HG02678 (cell line): Measurements from ENCODE around the gene OSTC.

Experiments
- ATAC-seq: cut with Tn5 transposase; IDR thresholded peaks from one replicate; pipeline ENCODE4 v1.9.1; 2021; ENCODE audit warnings: mild to moderate bottlenecking, moderate library complexity; ENCODE audit not compliant: unreplicated experiment

Gene OSTC

DNA sequence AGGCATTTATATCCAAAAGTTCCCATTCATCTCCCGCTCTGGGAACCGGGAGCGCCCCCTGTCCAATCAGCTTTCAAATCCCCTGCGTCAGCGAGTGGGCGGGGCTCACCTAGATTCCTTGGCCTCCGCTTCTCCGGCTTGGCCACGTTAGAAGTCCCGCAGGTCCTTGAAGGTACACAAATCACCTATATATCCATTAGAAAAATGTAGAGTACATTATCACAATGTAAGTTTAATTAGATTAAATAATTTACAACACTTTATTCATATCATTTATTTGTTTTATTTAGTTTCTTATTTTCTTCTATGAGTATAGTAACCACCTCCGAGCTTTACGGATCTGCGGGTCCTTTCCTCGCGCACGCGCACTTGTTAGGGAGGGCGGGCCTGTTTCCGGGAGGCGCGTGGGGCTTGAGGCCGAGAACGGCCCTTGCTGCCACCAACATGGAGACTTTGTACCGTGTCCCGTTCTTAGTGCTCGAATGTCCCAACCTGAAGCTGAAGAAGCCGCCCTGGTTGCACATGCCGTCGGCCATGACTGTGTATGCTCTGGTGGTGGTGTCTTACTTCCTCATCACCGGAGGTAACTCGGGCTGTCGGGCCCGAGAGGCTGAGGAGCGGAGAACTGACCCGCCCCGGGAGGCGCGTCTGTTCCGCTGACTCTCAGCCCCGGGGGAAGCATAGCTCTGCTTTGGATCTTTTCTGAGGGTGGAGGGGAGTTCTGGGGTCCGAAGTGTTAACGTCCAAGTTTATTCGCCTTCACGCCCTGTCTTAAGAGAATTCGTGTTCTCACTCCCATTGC lies at the start of gene OSTC:
Gene OSTC, plus strand, starts transcription at position 388 of the 802 bp plus-strand sequence. Its CDS starts 57 bp downstream, at position 445.
- ATAC-seq = peak; percentile 94

DNA sequence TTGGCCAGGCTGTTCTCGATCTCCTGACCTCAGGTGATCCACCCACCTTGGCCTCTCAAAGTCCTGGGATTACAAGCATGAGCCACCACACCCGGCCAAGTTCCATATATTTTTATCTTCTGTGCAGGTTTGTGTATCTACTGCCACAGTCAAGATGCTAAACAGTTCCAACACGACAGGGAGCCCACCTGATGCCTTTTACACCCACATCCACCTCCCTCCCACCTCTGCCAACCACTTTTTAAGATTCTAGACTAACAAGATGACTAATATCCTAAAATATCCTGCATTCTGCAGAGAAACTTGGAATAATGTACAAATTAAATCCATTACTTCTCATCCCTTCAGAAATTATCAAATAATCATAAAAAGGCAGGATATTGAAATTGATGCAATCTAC lies 49.3 kb upstream of the OSTC start:
- ATAC-seq = no peak

DNA sequence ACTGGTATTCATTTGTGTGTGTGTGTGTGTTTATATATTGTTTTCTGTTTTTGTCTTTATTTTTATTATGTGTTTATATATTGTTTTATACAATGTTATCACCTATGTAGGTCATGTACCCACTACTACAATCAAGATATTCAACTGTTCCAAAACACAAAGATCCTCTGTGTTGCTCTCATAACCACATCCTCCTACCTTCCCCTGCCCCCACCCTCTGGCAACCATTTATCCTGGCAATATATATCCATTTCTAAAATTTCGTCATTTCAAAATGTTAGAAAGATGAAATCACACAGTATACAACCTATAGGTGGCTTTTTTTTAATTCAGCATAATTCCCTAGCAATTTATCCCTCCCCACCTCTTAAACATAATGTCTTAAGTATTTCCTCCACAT lies 48.9 kb upstream of the OSTC start:
- no peak for ATAC-seq

DNA sequence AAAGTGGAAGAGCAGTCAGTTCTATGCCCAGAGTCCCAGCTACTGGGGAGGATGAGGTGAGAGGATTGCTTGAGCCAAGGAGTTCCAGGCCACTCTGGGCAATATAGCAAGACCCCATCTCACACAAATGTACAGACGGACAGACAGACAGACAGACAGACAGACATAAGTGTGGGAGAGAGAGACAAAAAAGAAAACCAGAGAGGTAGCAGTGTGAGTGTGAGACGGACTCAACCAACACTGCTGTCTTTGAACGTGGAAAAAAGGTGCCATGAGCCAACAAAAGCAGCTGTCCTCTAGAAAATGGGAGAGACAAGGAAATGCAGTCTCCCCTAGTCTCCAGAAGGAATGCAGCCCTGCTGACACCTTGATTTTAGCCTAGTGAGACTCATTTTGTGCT lies 48.2 kb upstream of the OSTC start:
- ATAC-seq = no peak

DNA sequence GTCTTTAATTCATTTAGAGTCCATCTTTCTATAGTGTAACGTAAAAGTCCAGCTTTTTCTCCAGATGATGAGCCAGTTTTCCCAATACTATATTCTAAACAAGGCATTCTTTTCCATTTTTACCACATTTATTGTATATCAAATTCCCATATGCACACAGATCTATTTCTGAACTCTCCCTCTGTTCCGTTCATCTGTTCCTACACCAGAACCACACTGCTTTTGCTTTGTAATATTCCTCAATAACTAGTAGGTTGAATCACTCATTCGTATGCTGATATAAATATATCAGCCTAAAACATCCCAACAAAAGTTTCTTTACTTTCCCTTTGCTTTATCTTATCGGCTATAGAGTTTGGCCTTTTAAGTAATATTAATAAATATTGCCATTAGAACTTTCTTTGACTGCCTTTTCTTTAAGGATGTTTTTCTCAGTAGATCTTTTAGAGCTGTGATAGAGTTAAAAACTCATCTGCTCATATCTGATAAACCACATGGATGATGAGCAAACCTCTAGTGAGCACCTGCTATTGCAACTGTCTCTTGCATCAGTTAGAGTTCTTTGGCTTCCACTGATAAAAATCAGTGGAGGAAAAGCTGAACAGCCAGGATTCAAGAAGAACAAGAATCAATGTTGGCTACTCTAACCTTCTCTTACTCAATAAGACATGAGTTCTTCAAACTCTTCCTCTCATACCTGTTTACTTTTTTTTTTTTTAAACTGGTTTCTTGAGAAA lies 43.2 kb upstream of the OSTC start:
- ATAC-seq = no peak

DNA sequence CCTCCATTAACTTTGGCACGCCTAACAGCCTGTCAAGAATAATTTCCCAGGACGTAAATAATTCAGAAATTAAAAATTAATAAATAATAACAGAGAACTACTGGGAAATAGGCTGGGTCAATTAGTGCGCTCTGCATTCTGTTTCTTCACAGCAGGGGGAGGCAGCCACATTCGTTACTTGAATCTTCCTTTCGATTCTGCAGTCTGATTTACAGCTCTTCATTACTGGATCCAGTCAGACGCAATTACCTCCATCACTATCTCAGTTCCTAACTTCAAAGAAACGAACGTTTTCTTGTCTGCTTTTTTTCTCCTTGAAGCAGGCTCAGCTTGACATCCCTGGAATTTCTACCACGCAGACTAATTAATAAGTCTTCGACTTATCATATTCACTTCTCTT lies 39.0 kb upstream of the OSTC start:
- ATAC-seq = no peak

DNA sequence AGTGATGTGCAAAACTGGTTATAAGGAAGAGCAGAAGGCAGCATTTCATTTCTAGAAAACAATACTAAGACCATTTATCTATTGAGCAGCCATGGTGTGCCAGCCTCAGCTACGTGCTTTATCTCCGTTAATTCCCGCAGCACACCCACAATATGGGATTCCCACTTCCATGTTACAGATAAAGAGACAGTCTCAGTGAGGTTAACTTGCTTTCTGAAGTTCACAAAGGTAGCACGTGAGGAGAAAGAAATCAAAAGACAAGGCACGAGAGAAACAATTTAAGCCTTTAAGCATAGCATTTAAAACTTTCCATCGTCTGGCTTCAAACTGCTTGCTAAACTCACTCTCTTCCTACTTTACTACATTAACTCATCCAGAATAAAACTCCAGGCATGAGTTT lies 38.0 kb upstream of the OSTC start:
- ATAC-seq = no peak

DNA sequence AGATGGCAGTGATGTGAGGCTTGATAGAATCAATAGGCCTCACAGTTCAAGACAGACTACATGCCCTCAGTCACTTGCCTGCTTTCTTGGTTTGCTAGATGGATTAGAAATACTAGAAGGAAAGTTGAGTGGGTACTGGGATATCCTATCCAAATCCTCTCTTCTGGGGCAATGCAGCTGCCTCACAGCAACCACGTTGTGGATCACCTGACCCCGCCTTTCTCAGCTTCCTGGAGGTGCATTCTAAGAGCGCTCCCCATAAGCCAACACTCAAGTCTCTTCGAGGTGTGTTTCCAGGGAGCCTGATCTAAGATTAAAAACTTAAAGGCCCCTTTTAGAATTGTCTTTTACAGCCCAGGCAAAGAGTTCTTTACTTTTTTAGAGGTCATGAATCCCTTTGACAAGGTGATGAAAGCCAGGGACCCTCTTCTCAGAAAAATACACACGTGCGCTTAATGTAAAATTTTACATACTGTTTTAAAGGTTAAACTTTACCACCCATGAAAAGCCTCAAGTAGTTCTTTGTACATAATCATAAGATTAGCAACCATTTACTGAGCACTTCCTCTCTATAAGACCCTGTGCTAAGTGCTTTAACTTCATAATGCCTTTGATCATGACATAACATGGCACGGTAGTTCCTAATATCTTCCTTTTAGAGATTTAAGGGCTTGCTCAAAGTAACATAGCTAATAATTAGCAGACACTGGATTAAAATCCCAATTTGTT lies 30.9 kb upstream of the OSTC start:
- peak; percentile 15 for ATAC-seq

DNA sequence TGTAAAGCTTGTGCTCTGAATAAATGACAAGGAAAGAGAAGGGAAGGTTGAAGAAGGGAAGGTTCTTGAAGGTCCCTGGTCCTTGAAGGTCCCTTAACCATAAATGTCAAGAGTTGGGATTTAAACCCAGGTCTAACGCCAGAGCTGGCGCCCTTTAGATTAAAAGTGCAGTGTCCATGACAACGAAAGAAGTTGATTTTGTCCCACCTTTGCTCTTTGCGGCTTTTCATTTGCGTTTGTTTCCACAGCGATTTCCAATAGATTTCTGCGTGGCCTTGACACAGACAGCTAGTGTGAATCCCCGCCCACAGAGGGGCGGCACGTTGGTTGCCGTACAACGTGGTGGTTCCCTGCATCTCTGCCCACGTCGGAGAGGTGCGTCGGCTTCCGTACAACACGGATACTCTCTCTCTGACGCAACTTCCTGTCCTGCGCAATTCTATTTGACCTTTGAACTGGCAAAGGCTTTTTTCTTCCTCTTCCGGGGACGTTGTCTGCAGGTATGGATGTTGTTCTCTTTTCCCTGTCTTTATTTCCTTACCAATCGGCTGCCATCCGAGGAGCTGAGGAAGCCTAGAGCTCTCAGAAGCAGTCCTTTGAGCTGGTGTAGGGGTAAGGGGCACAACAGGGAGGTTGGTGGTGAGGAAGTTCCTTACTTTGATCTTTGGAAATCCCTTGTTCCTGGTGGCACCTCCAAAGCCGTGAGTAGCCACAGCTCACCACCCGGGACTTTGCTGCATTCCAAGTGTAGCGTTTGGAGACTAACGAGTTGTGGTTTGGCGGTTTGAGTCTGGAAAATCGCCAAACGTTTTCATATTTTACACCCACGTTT lies 30.1 kb upstream of the OSTC start, which contains the start of gene RPL34:
Gene RPL34, plus strand, starts transcription at position 476 of the 832 bp plus-strand sequence. CDS start 1,384 bp downstream, outside the sequence.
- peak; percentile 100 for ATAC-seq

DNA sequence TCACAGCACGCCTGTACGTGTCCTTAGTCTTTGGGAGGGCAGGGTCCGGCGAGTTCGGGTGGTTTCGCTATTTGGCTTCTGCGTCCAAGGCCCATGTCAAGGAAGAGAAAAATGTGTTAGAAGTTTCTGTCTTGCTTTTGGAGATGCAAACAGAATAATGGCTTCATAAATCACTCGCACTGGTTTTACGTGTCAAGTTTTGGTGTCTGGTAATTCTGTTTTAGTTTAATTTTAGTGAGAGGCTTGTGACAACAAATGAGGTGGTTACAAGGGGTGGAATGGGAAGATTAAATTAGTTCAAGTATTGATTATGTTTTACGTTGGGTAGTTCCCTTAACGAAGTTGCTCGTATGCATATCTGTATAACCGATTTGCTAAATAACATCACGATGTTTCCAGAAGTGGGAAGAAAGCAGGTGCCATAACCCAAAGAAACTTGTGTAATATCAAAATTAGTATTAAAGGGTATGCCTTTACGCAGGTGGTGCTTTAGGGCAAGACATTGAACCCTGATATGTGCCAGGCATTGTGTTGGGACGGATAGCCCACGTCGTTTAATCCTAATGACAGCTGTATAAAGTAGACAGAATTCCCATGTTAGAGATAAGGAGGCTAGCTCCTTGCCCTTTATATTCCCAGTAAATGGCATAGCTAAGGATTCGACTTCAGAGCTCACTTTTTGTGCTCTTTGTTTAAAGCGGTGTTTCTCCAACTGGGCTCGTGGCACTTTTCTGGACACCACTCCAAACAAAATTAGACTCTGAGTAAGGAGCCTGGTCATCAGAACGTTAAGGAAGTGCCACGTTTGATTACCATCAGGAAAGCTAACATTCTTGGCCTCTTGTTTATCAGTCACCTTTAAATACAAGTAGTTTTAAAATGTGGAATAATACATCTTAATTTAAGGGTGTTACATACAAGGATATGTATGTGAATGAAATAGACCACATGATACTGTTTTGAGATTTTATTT lies 29.2 kb upstream of the OSTC start:
- no peak for ATAC-seq

DNA sequence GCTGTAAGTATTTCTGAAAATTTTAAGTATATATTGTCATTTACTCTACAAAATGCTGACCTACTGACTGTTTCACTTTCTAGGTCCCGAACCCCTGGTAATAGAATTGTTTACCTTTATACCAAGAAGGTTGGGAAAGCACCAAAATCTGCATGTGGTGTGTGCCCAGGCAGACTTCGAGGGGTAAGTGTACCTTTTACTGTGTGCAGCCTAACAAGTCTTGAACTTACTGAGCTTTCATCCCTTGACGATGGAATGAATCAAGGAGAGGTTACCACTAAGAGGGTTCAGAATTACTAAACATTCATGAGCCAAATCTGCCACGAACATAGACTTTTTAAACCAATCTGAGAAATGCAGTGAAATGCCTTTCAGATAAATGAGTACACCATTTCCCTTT lies 28.4 kb upstream of the OSTC start:
- ATAC-seq = no peak

DNA sequence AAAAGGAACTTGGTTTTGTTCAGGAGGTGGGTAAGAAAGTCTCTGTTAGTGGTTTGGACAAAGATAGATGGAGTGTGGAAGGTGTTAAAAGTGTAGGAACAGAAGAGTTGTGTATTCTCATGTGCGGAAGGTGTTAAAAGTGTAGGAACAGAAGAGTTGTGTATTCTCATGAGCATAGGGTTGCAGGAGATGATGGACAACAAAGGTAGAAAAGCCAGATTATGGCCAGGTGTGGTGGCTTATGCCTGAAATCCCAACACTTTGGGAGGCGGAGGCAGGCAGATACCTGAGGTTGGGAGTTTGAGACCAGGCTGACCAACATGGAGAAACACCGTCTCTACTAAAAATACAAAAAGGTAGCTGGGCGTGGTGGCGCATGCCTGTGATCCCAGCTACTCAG lies 27.6 kb upstream of the OSTC start:
- ATAC-seq = no peak

DNA sequence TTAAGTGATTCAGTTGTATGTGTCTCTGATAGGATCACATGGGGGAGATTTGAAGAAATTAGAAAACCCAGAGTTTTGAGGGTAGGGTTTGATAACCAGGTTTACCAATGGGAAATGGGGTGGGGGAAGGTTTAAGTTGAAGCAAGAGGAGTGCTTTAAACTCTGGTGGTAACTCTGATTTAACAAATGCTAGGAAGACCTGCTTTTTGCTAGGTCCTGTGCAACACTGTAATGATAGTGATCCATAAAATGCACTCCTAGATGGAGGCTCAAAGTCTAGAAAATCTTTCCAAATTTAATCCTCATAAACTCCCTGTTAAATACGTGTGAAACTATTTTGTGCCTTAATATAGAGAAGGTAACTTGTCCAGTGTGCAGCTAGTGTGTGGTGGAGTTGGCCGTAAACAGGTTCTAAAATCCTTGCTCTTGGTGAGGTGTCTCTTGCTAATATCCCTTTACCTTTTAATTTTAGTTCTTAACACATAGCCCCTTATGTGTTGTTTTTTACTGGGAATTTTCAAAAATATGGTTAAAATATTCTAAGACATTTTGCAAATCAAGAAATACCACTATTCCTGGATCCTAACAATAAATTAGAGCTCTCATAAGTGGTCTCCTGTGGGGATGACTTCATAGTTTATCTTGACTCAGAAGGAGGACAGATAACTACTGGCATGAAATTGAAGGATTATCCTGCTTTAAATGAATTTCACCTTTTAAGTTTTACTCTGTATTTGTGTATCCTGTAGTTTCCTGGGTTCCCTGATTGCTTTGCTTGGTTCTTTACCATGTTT lies 25.9 kb upstream of the OSTC start:
- no peak for ATAC-seq

DNA sequence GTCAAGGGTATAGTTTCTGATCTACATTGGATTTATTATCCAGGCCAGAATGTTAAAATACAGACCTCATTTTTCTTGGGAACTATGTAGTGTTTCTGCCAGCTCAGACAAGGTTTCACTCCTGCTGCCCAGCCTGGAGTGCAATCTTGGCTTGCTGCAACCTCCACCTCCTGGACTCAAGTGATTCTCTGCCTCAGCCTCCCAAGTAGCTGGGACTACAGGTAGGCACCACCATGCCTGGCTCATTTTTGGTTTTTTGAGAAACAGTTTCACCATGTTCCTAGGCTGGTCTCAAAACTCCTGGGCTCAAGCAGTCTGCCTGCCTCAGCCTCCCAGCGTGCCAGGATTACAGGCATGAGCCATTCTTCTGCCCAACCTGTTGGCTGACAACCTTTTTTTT lies 24.3 kb upstream of the OSTC start:
- no peak for ATAC-seq

DNA sequence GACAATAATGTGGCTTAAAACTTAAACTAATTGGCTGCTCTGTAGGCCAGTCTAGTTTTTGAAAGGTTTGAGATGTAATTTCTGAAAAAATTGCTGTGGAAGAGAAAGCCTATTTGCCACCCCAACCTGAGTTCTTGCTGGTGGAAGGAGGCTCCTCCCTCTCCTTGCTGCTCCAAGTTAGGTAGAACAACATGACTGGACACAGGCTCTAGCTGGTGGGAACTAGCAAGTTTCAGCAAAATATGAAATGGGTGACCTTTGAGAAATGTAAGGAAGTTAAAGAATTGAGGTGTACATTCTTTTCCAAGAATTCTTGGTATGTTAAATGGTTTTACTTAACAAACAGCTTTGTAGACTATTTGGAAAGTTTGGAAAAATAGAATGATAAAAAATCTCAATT lies 22.0 kb upstream of the OSTC start:
- no peak for ATAC-seq

DNA sequence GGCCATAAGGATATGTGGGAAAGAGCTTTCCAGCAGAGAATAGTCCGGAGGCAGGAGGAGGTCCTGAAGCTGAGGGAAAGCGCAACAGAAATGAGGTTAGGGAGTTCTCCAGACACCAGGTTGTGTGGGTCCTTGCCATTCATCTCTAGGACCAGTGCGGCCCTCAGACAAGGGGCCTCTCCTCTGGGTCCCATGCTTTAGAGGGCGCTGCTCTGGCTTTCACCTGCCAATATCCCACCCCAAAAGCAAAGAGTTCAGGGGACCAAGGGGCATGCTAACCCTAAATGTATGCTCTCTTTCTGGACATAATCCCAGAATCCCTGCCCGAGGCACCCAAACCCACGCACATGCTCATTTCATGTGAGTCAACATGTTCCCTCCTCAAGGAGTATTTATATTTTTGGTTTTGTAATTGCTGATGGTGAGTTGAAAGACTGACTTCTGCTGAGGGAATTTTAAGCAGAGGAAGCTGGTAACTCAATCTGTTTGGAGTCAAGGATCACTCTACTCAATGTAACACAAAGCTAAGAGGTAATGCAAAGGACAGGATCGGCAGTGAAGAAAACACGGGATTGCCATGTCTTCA lies 15.2 kb upstream of the OSTC start:
- no peak for ATAC-seq

DNA sequence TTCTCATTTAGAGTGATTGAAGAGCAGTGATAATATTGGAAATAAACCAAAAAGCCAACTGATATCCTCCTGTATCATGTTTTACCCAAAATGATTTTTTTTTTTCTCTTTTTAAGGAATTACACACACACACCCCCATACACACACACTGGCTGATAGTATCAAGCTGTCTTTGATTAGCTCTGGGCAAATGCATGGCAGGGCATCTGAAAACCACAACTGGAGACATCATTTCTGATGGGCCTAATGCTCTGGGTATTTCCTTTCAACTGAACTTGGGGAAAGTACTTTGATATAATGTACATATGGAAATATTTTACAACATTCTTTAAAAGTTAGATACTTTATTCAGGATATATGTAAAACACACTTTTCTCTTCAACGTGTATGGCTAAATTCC lies 14.2 kb upstream of the OSTC start:
- ATAC-seq = no peak

DNA sequence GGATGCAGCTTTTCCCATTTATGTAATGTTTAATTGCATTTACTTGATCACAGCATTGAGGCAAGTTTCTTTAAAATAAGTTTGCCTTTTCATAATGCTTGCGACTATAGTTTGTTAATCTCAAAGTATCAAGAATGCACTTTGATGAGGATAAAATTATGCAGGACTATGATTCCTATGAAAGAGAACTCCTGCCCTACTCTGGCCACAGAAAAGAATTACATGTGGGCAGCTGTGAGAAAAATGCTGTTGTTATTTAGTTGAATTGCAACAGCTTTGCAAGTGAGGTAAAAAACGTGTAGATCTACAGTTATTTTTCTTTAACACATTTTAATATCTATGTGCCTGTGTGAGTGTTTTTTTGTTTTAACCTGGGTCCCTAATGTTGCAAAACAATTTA lies 12.5 kb upstream of the OSTC start:
- no peak for ATAC-seq
